BLaER1 (cell line): Measurements from ENCODE around the gene MOK.

Experiments used
- H3K27ac ChIP-seq: shearing (Covaris generic); formaldehyde crosslinking; 2 replicates; pipeline ENCODE4 v1.8.1; 2022
- H3K27me3 ChIP-seq: shearing (Covaris generic); formaldehyde crosslinking; 2 replicates; pipeline ENCODE4 v1.8.1; 2022
- H3K36me3 ChIP-seq: shearing (Covaris generic); formaldehyde crosslinking; 2 replicates; pipeline ENCODE4 v1.8.1; 2022
- H3K4me1 ChIP-seq: shearing (Covaris generic); formaldehyde crosslinking; 2 replicates; pipeline ENCODE4 v1.8.1; 2022
- H3K4me2 ChIP-seq: shearing (Covaris generic); formaldehyde crosslinking; 2 replicates; pipeline ENCODE4 v1.8.1; 2022
- H3K4me3 ChIP-seq: shearing (Covaris generic); formaldehyde crosslinking; 2 replicates; pipeline ENCODE4 v1.8.1; 2022
- H3K9ac ChIP-seq: shearing (Covaris generic); formaldehyde crosslinking; 2 replicates; pipeline ENCODE4 v1.8.1; 2022
- H3K9me3 ChIP-seq: shearing (Covaris generic); formaldehyde crosslinking; 2 replicates; pipeline ENCODE4 v1.8.1; 2022
- H4K20me1 ChIP-seq: shearing (Covaris generic); formaldehyde crosslinking; 2 replicates; pipeline ENCODE4 v1.8.1; 2022
- Cebpa-rat ChIP-seq: shearing (Covaris generic); IDR thresholded peaks from 2 replicates; pipeline ENCODE4 v1.8.1; 2022

MOK gene

GRCh38 chr14:102288139-102288538, 16.8 kb downstream of the MOK start:
- Histone ChIP-seq H4K20me1 (no peaks in the 10 kb centered on the region), H3K4me1 (no peaks in the 10 kb centered on the region), H3K4me2 (no peak overlapping the region), H3K9ac (no peak overlapping the region), H3K36me3 (no peaks in the 10 kb centered on the region), H3K4me3 (no peak overlapping the region), H3K27me3 (no peaks in the 10 kb centered on the region), H3K9me3 (peaks cover 5% of the 10 kb centered on the region), H3K27ac (no peak overlapping the region)
- no peak for TF ChIP-seq Cebpa-rat

GRCh38 chr14:102285106-102285505, 19.9 kb downstream of the MOK start:
- Histone ChIP-seq H3K27ac (no peak overlapping the region), H4K20me1 (no peaks in the 10 kb centered on the region), H3K36me3 (no peaks in the 10 kb centered on the region), H3K4me2 (no peak overlapping the region), H3K27me3 (no peaks in the 10 kb centered on the region), H3K9ac (no peak overlapping the region), H3K4me1 (no peaks in the 10 kb centered on the region), H3K9me3 (peaks cover 5% of the 10 kb centered on the region), H3K4me3 (no peak overlapping the region)
- TF ChIP-seq Cebpa-rat, result no peak

- no peaks in the 10 kb centered on the region for H4K20me1 ChIP-seq
- H3K4me1 ChIP-seq, result no peaks in the 10 kb centered on the region
- H3K4me2 ChIP-seq, result no peak overlapping the region
- TF ChIP-seq Cebpa-rat, result no peak
- peaks cover 5% of the 10 kb centered on the region for H3K9me3 ChIP-seq
- H3K9ac ChIP-seq, result no peak overlapping the region
- H3K36me3 ChIP-seq, result no peaks in the 10 kb centered on the region
- no peak overlapping the region for H3K27ac ChIP-seq
- no peak overlapping the region for H3K4me3 ChIP-seq
- H3K27me3 ChIP-seq, result no peaks in the 10 kb centered on the region
These were observed 21.3 kb downstream of the MOK start for GRCh38 chr14:102283631-102284129.

- Histone ChIP-seq H3K9me3 (peaks cover under 1% of the 10 kb centered on the region; the same call in 1 of the 2 replicates), H3K27me3 (no peaks in the 10 kb centered on the region), H3K9ac (no peak overlapping the region), H4K20me1 (no peaks in the 10 kb centered on the region), H3K4me1 (no peaks in the 10 kb centered on the region), H3K36me3 (no peaks in the 10 kb centered on the region), H3K27ac (no peak overlapping the region), H3K4me3 (no peak overlapping the region), H3K4me2 (no peak overlapping the region)
- no peak for TF ChIP-seq Cebpa-rat
These were observed 22.1 kb downstream of the MOK start for GRCh38 chr14:102282751-102283465.

- no peak overlapping the region for H3K27ac ChIP-seq
- no peaks in the 10 kb centered on the region for H4K20me1 ChIP-seq
- H3K4me1 ChIP-seq, result no peaks in the 10 kb centered on the region
- H3K4me3 ChIP-seq, result no peak overlapping the region
- no peaks in the 10 kb centered on the region for H3K36me3 ChIP-seq
- H3K4me2 ChIP-seq, result no peak overlapping the region
- no peak overlapping the region for H3K9ac ChIP-seq
- TF ChIP-seq Cebpa-rat, result no peak
- H3K27me3 ChIP-seq, result no peaks in the 10 kb centered on the region
- H3K9me3 ChIP-seq, result no peaks in the 10 kb centered on the region
These were observed 24.5 kb downstream of the MOK start for GRCh38 chr14:102280376-102280962.

- TF ChIP-seq Cebpa-rat, result no peak
- Histone ChIP-seq H3K36me3 (no peaks in the 10 kb centered on the region), H3K4me3 (no peak overlapping the region), H3K4me1 (no peaks in the 10 kb centered on the region), H3K4me2 (no peak overlapping the region), H4K20me1 (no peaks in the 10 kb centered on the region), H3K9me3 (peaks cover 6% of the 10 kb centered on the region), H3K9ac (no peak overlapping the region), H3K27ac (no peak overlapping the region), H3K27me3 (no peaks in the 10 kb centered on the region)
These were observed 25.1 kb downstream of the MOK start for GRCh38 chr14:102279688-102280348.

- Histone ChIP-seq H3K4me1 (no peaks in the 10 kb centered on the region), H3K36me3 (no peaks in the 10 kb centered on the region), H3K27me3 (no peaks in the 10 kb centered on the region), H4K20me1 (no peaks in the 10 kb centered on the region), H3K9ac (no peak overlapping the region), H3K27ac (no peak overlapping the region), H3K4me3 (no peak overlapping the region), H3K4me2 (no peak overlapping the region), H3K9me3 (peaks cover 9% of the 10 kb centered on the region)
- TF ChIP-seq Cebpa-rat, result no peak
These were observed 25.7 kb downstream of the MOK start for GRCh38 chr14:102279282-102279681.

- H3K4me1 ChIP-seq, result no peaks in the 10 kb centered on the region
- no peaks in the 10 kb centered on the region for H4K20me1 ChIP-seq
- H3K4me3 ChIP-seq, result no peak overlapping the region
- no peak overlapping the region for H3K27ac ChIP-seq
- no peak overlapping the region for H3K9ac ChIP-seq
- no peaks in the 10 kb centered on the region for H3K27me3 ChIP-seq
- TF ChIP-seq Cebpa-rat, result no peak
- no peaks in the 10 kb centered on the region for H3K36me3 ChIP-seq
- no peak overlapping the region for H3K4me2 ChIP-seq
- peaks cover 9% of the 10 kb centered on the region for H3K9me3 ChIP-seq
These were observed 26.4 kb downstream of the MOK start for GRCh38 chr14:102278631-102278935.

GRCh38 chr14:102277874-102278630, 26.9 kb downstream of the MOK start:
- no peak for TF ChIP-seq Cebpa-rat
- no peaks in the 10 kb centered on the region for H3K27me3 ChIP-seq
- H4K20me1 ChIP-seq, result no peaks in the 10 kb centered on the region
- H3K4me3 ChIP-seq, result no peak overlapping the region
- H3K4me1 ChIP-seq, result no peaks in the 10 kb centered on the region
- H3K9ac ChIP-seq, result no peak overlapping the region
- H3K27ac ChIP-seq, result no peak overlapping the region
- no peak overlapping the region for H3K4me2 ChIP-seq
- H3K36me3 ChIP-seq, result no peaks in the 10 kb centered on the region
- H3K9me3 ChIP-seq, result peaks cover 9% of the 10 kb centered on the region

GRCh38 chr14:102275866-102276265, 29.1 kb downstream of the MOK start:
- Histone ChIP-seq H3K36me3 (no peaks in the 10 kb centered on the region), H4K20me1 (no peaks in the 10 kb centered on the region), H3K4me2 (no peak overlapping the region), H3K4me3 (no peak overlapping the region), H3K9me3 (peaks cover 9% of the 10 kb centered on the region), H3K27ac (no peak overlapping the region), H3K27me3 (no peaks in the 10 kb centered on the region), H3K4me1 (no peaks in the 10 kb centered on the region), H3K9ac (no peak overlapping the region)
- TF ChIP-seq Cebpa-rat, result no peak
